ENCODE data around the gene TNFRSF9.

The TNFRSF9 gene

GRCh38 chr1:7983086-7983778 is 42.6 kb upstream of the TNFRSF9 start:
- no peak for TF ChIP-seq CTCF (IDR thresholded peaks at IDR 0.05; ENCODE audit: control insufficient read depth, insufficient read depth, low read depth, low read length, missing control alignments)
- no peak for DNase-seq (ENCODE audit: low read depth)

GRCh38 chr1:7980984-7981383 is 40.3 kb upstream of the TNFRSF9 start:
- DNase-seq (ENCODE audit: low read depth) = no peak
- TF ChIP-seq CTCF (IDR thresholded peaks at IDR 0.05; ENCODE audit: control insufficient read depth, insufficient read depth, low read depth, low read length, missing control alignments) = no peak

More at GRCh38 chr1:7983086-7983778, 42.6 kb upstream of the TNFRSF9 start:
- no peak overlapping the region for H3K4me3 ChIP-seq (ENCODE audit: control insufficient read depth, low read depth, low read length)

GRCh38 chr1:7975212-7975865 is 34.7 kb upstream of the TNFRSF9 start:
- DNase-seq (ENCODE audit: low read depth) = no peak
- H3K4me3 ChIP-seq (ENCODE audit: control insufficient read depth, low read depth, low read length) = no peak overlapping the region
- TF ChIP-seq CTCF (IDR thresholded peaks at IDR 0.05; ENCODE audit: control insufficient read depth, insufficient read depth, low read depth, low read length, missing control alignments) = peak; percentile 91

More at GRCh38 chr1:7980984-7981383, 40.3 kb upstream of the TNFRSF9 start:
- H3K4me3 ChIP-seq (ENCODE audit: control insufficient read depth, low read depth, low read length) = no peak overlapping the region

- no peak overlapping the region for H3K4me3 ChIP-seq (ENCODE audit: control insufficient read depth, low read depth, low read length)
- no peak for DNase-seq (ENCODE audit: low read depth)
- TF ChIP-seq CTCF (IDR thresholded peaks at IDR 0.05; ENCODE audit: control insufficient read depth, insufficient read depth, low read depth, low read length, missing control alignments) = no peak
Measured at GRCh38 chr1:7973086-7973485, 32.4 kb upstream of the TNFRSF9 start.

- no peak for DNase-seq (ENCODE audit: low read depth)
- no peak overlapping the region for H3K4me3 ChIP-seq (ENCODE audit: control insufficient read depth, low read depth, low read length)
- no peak for TF ChIP-seq CTCF (IDR thresholded peaks at IDR 0.05; ENCODE audit: control insufficient read depth, insufficient read depth, low read depth, low read length, missing control alignments)
Measured at GRCh38 chr1:7972285-7972684, 31.6 kb upstream of the TNFRSF9 start.

GRCh38 chr1:7971024-7971423 is 30.4 kb upstream of the TNFRSF9 start:
- no peak overlapping the region for H3K4me3 ChIP-seq (ENCODE audit: control insufficient read depth, low read depth, low read length)
- no peak for TF ChIP-seq CTCF (IDR thresholded peaks at IDR 0.05; ENCODE audit: control insufficient read depth, insufficient read depth, low read depth, low read length, missing control alignments)
- DNase-seq (ENCODE audit: low read depth) = no peak
